Measurements from ENCODE around the gene LRRC28.

GRCh38 chr15:99369196-99369595 lies 117.9 kb downstream of the LRRC28 start:
- TF ChIP-seq EP300 (IDR thresholded peaks at IDR 0.05; ENCODE audit: low read depth), result no peak
- TF ChIP-seq CTCF (IDR thresholded peaks at IDR 0.05), result no peak
- TF ChIP-seq POLR2AphosphoS5 (IDR thresholded peaks at IDR 0.05), result no peak
